ENCODE data around the gene GALK1. TPM values are rescaled to one million over a fixed set of nuclear protein-coding genes. Genes with fewer than 3 reads are reported as not detected.

Gene GALK1
- total and polyA plus RNA-seq, 2 of the 13 experiments (the other 11 are each of a cell fraction or from before 2014, with no cell fraction given) = 59.9 to 93.6 TPM

DNA sequence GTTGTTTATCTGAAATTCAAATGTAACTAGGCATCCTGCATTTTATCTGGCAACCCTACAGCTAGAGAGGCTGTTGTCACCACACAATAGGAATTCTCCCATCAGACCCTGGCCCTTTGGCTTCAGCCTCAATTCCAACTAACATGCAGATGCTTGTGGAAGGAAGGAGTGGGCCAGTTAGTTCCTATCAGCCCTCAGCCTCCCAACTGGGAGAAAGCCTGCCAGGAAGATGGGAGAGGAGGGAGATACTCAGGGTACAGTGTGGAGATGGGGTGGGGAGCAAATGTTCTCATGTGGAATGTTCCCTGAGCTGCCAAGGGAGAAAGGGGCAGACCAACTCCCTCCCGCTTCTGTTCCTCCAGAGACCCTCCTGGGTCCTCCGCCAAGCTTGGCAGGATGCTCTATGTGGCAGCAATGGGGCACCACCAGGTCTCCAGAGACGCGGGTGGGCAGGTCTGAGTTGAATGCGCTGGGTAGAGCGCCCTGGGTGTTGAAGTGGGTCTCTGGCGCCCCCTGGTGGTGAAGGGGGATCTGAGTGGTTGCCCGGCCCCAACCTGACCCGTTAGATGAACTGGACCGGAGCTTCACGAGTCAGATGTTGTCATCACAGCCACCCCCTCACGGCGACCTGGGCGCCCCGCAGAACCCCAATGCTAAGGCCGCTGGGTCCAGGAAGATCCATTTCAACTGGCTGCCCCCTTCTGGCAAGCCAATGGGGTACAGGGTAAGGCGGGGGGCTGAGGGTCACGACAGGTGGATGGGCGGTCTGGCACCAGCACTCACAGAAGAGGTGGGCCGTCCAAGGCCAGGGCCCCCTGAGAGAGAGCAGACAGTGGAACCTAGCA, 15.2 kb downstream of the GALK1 start (continued):
- TF ChIP-seq, protein P1, sequence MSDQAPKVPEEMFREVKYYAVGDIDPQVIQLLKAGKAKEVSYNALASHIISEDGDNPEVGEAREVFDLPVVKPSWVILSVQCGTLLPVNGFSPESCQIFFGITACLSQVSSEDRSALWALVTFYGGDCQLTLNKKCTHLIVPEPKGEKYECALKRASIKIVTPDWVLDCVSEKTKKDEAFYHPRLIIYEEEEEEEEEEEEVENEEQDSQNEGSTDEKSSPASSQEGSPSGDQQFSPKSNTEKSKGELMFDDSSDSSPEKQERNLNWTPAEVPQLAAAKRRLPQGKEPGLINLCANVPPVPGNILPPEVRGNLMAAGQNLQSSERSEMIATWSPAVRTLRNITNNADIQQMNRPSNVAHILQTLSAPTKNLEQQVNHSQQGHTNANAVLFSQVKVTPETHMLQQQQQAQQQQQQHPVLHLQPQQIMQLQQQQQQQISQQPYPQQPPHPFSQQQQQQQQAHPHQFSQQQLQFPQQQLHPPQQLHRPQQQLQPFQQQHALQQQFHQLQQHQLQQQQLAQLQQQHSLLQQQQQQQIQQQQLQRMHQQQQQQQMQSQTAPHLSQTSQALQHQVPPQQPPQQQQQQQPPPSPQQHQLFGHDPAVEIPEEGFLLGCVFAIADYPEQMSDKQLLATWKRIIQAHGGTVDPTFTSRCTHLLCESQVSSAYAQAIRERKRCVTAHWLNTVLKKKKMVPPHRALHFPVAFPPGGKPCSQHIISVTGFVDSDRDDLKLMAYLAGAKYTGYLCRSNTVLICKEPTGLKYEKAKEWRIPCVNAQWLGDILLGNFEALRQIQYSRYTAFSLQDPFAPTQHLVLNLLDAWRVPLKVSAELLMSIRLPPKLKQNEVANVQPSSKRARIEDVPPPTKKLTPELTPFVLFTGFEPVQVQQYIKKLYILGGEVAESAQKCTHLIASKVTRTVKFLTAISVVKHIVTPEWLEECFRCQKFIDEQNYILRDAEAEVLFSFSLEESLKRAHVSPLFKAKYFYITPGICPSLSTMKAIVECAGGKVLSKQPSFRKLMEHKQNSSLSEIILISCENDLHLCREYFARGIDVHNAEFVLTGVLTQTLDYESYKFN (CRISPR knock-in tag; conservative IDR thresholded peaks at IDR 0.05) = no peak
- TF ChIP-seq SIN3B (IDR thresholded peaks at IDR 0.05; ENCODE audit: low read length) (no peak), ZNF430 (CRISPR knock-in tag; IDR thresholded peaks at IDR 0.05) (peak; percentile 44; the same call in 1 of the 2 replicates), ZFP1 (CRISPR knock-in tag; IDR thresholded peaks at IDR 0.05) (no peak), XRCC5 (optimal IDR thresholded peaks at IDR 0.05; ENCODE audit: low read length) (peak; percentile 87), ATF7-NPFF (CRISPR knock-in tag; IDR thresholded peaks at IDR 0.05; ENCODE audit: low read depth) (no peak; the same call in 1 of the 2 replicates), ATF6 (CRISPR knock-in tag; conservative IDR thresholded peaks at IDR 0.05) (no peak), SNAPC2 (CRISPR knock-in tag; IDR thresholded peaks at IDR 0.05) (no peak), ZNF251 (CRISPR knock-in tag; IDR thresholded peaks at IDR 0.05) (no peak), ZNF224 (CRISPR knock-in tag; IDR thresholded peaks at IDR 0.05) (no peak), KDM3A (CRISPR knock-in tag; IDR thresholded peaks at IDR 0.05; ENCODE audit: low read depth) (no peak), ZNF367 (CRISPR knock-in tag; IDR thresholded peaks at IDR 0.05; ENCODE audit: borderline replicate concordance) (no peak), ZNF256 (CRISPR knock-in tag; conservative IDR thresholded peaks at IDR 0.05) (0 out of 2 replicates have a peak, but pooled peaks have one; percentile 63), ELF1 (CRISPR knock-in tag; IDR thresholded peaks at IDR 0.05) (no peak), ZNF331 (CRISPR knock-in tag; IDR thresholded peaks at IDR 0.05) (no peak), ZNF354B (CRISPR knock-in tag; IDR thresholded peaks at IDR 0.05) (no peak), SRSF9 (IDR thresholded peaks at IDR 0.05; ENCODE audit: borderline replicate concordance, insufficient read depth, low read depth, low read length, poor library complexity, severe bottlenecking) (no peak), ZNF780A (CRISPR knock-in tag; IDR thresholded peaks at IDR 0.05) (no peak)
- TF ChIP-seq, protein P2, sequence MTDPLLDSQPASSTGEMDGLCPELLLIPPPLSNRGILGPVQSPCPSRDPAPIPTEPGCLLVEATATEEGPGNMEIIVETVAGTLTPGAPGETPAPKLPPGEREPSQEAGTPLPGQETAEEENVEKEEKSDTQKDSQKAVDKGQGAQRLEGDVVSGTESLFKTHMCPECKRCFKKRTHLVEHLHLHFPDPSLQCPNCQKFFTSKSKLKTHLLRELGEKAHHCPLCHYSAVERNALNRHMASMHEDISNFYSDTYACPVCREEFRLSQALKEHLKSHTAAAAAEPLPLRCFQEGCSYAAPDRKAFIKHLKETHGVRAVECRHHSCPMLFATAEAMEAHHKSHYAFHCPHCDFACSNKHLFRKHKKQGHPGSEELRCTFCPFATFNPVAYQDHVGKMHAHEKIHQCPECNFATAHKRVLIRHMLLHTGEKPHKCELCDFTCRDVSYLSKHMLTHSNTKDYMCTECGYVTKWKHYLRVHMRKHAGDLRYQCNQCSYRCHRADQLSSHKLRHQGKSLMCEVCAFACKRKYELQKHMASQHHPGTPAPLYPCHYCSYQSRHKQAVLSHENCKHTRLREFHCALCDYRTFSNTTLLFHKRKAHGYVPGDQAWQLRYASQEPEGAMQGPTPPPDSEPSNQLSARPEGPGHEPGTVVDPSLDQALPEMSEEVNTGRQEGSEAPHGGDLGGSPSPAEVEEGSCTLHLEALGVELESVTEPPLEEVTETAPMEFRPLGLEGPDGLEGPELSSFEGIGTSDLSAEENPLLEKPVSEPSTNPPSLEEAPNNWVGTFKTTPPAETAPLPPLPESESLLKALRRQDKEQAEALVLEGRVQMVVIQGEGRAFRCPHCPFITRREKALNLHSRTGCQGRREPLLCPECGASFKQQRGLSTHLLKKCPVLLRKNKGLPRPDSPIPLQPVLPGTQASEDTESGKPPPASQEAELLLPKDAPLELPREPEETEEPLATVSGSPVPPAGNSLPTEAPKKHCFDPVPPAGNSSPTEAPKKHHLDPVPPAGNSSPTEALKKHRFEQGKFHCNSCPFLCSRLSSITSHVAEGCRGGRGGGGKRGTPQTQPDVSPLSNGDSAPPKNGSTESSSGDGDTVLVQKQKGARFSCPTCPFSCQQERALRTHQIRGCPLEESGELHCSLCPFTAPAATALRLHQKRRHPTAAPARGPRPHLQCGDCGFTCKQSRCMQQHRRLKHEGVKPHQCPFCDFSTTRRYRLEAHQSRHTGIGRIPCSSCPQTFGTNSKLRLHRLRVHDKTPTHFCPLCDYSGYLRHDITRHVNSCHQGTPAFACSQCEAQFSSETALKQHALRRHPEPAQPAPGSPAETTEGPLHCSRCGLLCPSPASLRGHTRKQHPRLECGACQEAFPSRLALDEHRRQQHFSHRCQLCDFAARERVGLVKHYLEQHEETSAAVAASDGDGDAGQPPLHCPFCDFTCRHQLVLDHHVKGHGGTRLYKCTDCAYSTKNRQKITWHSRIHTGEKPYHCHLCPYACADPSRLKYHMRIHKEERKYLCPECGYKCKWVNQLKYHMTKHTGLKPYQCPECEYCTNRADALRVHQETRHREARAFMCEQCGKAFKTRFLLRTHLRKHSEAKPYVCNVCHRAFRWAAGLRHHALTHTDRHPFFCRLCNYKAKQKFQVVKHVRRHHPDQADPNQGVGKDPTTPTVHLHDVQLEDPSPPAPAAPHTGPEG (CRISPR knock-in tag; IDR thresholded peaks at IDR 0.05) = 0 out of 2 replicates have a peak, but pooled peaks have one; percentile 63

Data from HepG2 (cell line).